ENCODE measurements around the gene GDAP2. TPM values are rescaled to one million over a fixed set of nuclear protein-coding genes. Genes with fewer than 3 reads are reported as not detected.
"Not testable (repeated sequence)": the region's sequence is repeated elsewhere in the genome, so short reads cannot be mapped to it uniquely, and the experiment has no call there.

GDAP2 gene
- total RNA-seq, 2 experiments from 2014 or later: 20.8 to 22.9 TPM

DNA sequence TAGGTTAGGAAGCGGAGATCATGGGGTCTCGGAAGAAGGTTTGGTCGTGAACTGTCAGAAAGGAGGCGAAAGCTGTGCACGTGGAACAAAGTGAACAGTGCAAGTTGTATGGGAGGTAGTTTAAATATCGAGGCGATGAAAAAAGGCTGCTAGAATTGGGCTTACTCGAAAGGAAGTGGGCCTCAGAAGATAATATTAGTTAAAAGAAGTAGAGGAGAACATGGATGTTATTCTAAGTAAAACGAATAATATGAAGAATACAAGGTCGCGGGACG lies 689 bp upstream of the GDAP2 start:
- no peak for DNase-seq
- Mint-ChIP-seq H3K4me1 (peaks cover 57% of the 10 kb centered on the region), H3K27ac (peak overlapping the region; percentile 83), H3K4me3 (peak overlapping the region; percentile 93), H3K36me3 (ENCODE audit: low read depth) (peaks cover 24% of the 10 kb centered on the region), H3K9me3 (no peaks in the 10 kb centered on the region), H3K27me3 (no peaks in the 10 kb centered on the region)
- ChIA-PET POLR2A (interaction anchor here (0.8 to 1.9 kb wide), 4 partner anchors 10 to 1211 kb away, joined by 3 to 5 read pairs (median 4); partner anchors contain the start of genes MAN1A2, TTF2 and WARS2), CTCF (interaction anchor here (2.7 kb wide), 1 partner anchor 395 kb away, joined by 7 read pairs; no protein-coding TSS in a partner anchor)

DNA sequence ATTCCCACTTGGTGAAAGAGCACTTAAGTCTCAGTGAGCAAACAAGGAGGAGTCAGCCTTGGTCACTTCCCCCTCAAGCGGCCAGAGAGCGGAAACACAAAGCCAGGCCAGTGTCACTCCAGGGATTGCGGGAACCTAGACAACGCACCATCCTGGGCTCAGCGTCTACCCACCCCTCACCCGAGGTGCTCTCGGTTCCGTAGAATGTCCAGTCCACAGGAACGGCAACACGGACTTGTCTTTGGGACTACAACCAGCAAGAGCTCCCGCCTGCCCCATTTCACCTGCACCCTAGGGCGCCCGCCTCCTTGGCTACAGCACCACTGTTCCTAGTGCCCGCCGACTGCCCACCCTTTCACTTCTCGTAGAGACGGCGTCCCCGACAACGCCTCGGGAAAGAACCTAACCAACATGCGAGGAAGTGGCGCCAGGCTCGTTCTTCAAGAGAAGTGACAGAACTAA lies 509 bp downstream of the GDAP2 start:
- ChIA-PET POLR2A (interaction anchor here (0.8 to 1.7 kb wide), 13 partner anchors 9 to 869 kb away, joined by 3 to 5 read pairs (median 3); partner anchors contain the start of genes MAN1A2 and TTF2), CTCF (interaction anchor here (0.7 to 2.7 kb wide), 6 partner anchors 9 to 394 kb away, joined by 3 to 15 read pairs (median 4); no protein-coding TSS in a partner anchor)
- DNase-seq: peak; percentile 56
- Mint-ChIP-seq H3K4me3 (peak overlapping the region; percentile 93), H3K4me1 (peaks cover 53% of the 10 kb centered on the region), H3K27ac (peak overlapping the region; percentile 83), H3K36me3 (ENCODE audit: low read depth) (peaks cover 16% of the 10 kb centered on the region), H3K27me3 (no peaks in the 10 kb centered on the region), H3K9me3 (no peaks in the 10 kb centered on the region)

DNA sequence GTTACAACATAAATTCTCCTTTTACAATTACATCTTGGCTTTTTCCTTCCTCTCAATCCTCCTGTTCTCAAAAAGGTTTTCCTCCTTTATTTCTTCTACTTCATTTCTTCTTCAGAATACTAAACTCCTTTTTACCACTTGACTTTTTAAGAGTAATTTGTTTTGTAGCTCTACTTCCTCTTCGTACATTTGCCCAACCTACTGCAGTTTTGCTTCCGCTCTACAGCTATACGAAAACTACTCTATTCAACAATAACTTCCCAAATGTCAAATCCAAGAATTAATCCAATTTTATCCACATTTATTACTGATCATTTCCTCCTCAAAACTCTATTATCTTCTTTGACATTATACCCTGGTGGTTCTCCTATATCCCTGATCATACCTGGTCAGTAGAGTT lies 3.4 kb downstream of the GDAP2 start:
- peaks cover 8% of the 10 kb centered on the region for H3K36me3 Mint-ChIP-seq (ENCODE audit: low read depth)
- H3K9me3 Mint-ChIP-seq: no peaks in the 10 kb centered on the region
- DNase-seq: no peak
- CTCF ChIA-PET: interaction anchor here (1.0 kb wide), 1 partner anchor 417 kb away, joined by 4 read pairs; no protein-coding TSS in a partner anchor
- H3K4me1 Mint-ChIP-seq: peaks cover 30% of the 10 kb centered on the region
- POLR2A ChIA-PET: no interaction called here
- no peak overlapping the region for H3K4me3 Mint-ChIP-seq
- H3K27ac Mint-ChIP-seq: no peak overlapping the region
- H3K27me3 Mint-ChIP-seq: no peaks in the 10 kb centered on the region

DNA sequence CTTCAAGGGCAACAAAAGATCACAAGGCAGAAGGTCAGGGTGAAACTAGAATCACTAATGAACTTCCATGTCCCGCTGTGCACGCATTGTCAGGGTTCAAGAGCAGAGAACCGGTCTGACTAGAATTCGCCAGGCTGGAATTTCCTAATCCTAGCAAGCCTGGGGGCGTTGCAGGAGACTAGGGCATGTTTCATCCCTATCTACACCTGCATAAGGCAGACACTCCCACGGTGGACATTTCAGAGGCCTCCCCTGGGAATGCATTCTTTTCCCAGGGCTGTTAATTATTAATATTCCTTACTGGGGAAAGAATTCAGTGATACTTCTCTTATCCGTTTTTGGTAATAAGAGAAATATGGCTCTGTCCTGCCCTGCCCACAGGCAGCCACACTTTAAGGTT lies 6.7 kb downstream of the GDAP2 start:
- H3K4me1 Mint-ChIP-seq; DNase-seq; CTCF ChIA-PET; H3K27ac Mint-ChIP-seq; H3K4me3 Mint-ChIP-seq; H3K9me3 Mint-ChIP-seq; H3K36me3 Mint-ChIP-seq (ENCODE audit: low read depth); H3K27me3 Mint-ChIP-seq; POLR2A ChIA-PET: not testable (repeated sequence)

DNA sequence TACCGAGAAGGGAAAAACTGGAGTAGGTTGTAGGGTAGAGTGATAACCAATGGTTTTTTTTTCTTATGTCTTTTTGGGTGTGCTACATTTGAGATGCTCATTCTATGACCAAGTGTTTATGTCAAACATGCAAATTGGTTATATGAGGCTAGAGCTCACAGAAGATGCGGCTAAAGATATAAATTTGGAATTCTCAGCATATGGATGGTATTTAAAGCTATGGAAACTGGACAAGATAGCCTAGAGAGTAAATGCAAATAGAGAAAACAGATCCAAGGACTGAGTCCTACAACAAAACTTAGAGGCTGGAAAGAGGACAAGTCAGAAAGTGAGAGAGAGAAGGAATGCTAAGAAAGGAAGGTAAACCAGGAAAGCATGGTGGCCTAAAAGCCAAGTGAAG lies 7.4 kb downstream of the GDAP2 start:
- no peak for DNase-seq
- ChIA-PET POLR2A (no interaction called here), CTCF (no interaction called here)
- Mint-ChIP-seq H3K9me3 (no peaks in the 10 kb centered on the region), H3K4me3 (no peak overlapping the region), H3K4me1 (peaks cover under 1% of the 10 kb centered on the region), H3K36me3 (ENCODE audit: low read depth) (peaks cover 12% of the 10 kb centered on the region), H3K27me3 (no peaks in the 10 kb centered on the region), H3K27ac (no peak overlapping the region)

DNA sequence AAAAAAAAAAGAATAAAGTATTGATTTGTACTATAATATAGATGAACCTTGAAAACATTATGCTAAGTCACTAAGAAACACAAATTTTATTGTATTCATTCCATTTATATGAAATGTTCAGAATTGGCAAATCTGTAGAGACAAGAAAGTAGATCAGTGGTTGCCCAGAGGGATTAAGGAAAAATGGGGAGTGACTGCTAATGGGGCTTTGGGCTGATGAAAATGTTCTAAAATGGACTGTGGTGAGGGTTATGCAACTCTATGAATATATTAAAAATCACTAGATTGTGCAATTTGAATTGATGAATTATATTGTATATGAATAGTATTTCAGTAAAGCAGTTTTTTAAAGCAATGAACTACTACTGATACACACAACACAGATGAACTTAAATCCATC lies 10.0 kb downstream of the GDAP2 start:
- no peaks in the 10 kb centered on the region for H3K9me3 Mint-ChIP-seq
- H3K27me3 Mint-ChIP-seq: no peaks in the 10 kb centered on the region
- H3K4me3 Mint-ChIP-seq: no peak overlapping the region
- no peaks in the 10 kb centered on the region for H3K4me1 Mint-ChIP-seq
- ChIA-PET CTCF (interaction anchor here (1.2 to 1.4 kb wide), 2 partner anchors 9 to 24 kb away, joined by 3 to 5 read pairs; partner anchors contain the start of genes GDAP2 and WDR3), POLR2A (no interaction called here)
- no peak overlapping the region for H3K27ac Mint-ChIP-seq
- DNase-seq: no peak
- peaks cover 32% of the 10 kb centered on the region for H3K36me3 Mint-ChIP-seq (ENCODE audit: low read depth)

DNA sequence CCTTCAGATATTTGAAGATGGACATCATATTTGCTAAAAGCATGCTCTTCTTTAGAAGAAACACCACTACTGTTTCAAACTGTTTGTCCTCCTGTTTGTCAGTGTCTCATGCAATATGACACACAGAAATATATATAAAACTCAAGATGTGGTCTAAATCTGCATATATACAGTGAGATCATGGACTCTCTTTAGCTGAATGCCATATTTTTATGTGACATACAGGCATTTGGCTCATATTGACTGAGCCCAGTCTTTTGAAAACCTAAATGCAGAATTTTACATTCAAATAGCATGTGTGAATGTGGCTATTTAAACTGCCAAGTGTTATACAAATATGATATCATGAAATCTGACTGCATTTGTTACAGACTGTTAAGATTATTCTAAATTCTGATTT lies 18.4 kb downstream of the GDAP2 start:
- Mint-ChIP-seq H3K27me3 (no peaks in the 10 kb centered on the region), H3K36me3 (ENCODE audit: low read depth) (peaks cover 53% of the 10 kb centered on the region), H3K9me3 (no peaks in the 10 kb centered on the region), H3K4me1 (peaks cover 3% of the 10 kb centered on the region), H3K4me3 (no peak overlapping the region), H3K27ac (no peak overlapping the region)
- CTCF ChIA-PET: interaction anchor here (7.6 kb wide), 1 partner anchor 15 kb away, joined by 54 read pairs; no protein-coding TSS in a partner anchor
- POLR2A ChIA-PET: no interaction called here
- DNase-seq: no peak

DNA sequence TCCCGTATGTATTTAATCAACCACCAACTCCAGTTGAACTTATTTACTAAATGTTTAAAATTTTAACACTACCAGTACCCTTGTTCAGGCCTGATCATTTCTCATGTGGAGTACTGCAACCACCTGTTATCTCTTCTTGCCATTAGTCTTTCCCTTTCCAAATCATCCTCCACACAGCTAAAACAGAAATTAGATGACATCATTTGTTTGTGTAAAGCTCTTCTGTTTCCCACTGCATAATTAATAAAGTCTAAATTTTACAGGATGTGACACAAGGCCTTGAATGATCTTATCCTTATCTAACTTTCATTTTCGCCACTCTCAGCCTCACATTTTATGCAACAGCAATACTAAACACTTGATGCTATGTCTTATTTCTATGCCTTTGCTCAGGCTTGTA lies 24.4 kb downstream of the GDAP2 start:
- POLR2A ChIA-PET: no interaction called here
- CTCF ChIA-PET: interaction anchor here (7.6 kb wide), 1 partner anchor 9 kb away, joined by 54 read pairs; no protein-coding TSS in a partner anchor
- Mint-ChIP-seq H3K9me3 (no peaks in the 10 kb centered on the region), H3K4me1 (peaks cover 8% of the 10 kb centered on the region), H3K4me3 (no peak overlapping the region), H3K36me3 (ENCODE audit: low read depth) (peaks cover 39% of the 10 kb centered on the region), H3K27ac (no peak overlapping the region), H3K27me3 (no peaks in the 10 kb centered on the region)
- no peak for DNase-seq

DNA sequence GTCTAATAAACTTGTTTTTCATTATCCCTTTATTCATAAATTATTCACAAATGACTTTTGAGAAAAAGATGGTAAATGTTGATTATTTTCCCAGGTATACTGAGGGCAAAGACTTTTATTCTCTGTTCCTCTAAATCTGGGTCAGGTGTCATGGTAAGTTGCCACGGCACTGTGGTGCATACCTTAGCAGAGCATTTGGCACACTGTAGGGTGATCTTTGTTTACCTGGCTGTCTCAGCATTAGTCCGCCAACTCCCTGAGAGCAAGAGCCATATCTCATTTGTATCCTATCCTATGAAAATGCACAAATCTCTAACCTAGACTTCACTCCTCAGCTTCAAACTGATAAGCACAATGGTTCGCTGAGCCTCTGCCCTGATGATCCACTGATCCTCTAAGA lies 24.9 kb downstream of the GDAP2 start:
- Mint-ChIP-seq H3K27me3 (no peaks in the 10 kb centered on the region), H3K9me3 (no peaks in the 10 kb centered on the region), H3K36me3 (ENCODE audit: low read depth) (peaks cover 39% of the 10 kb centered on the region), H3K27ac (no peak overlapping the region), H3K4me3 (no peak overlapping the region), H3K4me1 (peaks cover 8% of the 10 kb centered on the region)
- POLR2A ChIA-PET: no interaction called here
- CTCF ChIA-PET: interaction anchor here (7.6 kb wide), 1 partner anchor 8 kb away, joined by 54 read pairs; no protein-coding TSS in a partner anchor
- no peak for DNase-seq

DNA sequence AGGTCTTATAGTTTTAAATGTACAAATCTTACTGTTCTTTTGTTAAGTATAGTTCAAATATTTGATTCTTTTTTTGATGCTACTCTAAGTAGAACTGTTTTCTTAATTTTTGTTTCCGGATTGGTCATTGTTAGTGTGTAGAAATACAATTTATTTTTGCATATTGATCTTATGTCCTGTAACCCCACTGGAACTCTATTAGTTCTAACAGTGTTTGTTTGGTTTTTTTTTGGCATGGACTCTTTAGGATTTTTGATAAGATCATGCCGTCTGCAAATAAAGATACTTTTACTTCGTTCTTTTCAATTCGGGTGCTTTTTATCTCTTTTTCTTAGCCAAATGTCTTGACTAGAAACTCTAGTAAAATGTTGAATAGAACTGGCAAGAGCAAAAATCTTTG lies 26.5 kb downstream of the GDAP2 start:
- peaks cover 8% of the 10 kb centered on the region for H3K4me1 Mint-ChIP-seq
- peaks cover 50% of the 10 kb centered on the region for H3K36me3 Mint-ChIP-seq (ENCODE audit: low read depth)
- H3K27me3 Mint-ChIP-seq: no peaks in the 10 kb centered on the region
- no peak overlapping the region for H3K4me3 Mint-ChIP-seq
- CTCF ChIA-PET: no interaction called here
- no peak overlapping the region for H3K27ac Mint-ChIP-seq
- POLR2A ChIA-PET: no interaction called here
- no peaks in the 10 kb centered on the region for H3K9me3 Mint-ChIP-seq
- no peak for DNase-seq

DNA sequence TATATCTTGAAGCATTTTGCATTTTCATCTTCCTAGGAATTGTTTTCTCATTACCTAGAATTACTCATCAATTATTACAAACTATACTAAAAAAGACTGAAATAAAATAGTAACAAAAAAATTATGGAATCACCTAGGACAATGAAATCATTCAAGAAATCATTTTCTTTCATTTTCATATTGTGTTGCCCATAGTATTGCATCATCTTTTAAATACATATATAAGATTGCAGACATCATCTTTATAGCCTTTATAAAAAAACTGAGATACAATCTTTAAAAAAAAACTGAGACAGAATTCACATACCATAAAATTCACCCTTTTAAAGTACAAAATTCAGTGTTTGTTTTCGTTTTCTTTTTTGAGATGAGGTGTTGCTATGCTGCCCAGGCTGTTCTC lies 29.6 kb downstream of the GDAP2 start:
- POLR2A ChIA-PET: no interaction called here
- no peak for DNase-seq
- Mint-ChIP-seq H3K27me3 (no peaks in the 10 kb centered on the region), H3K4me3 (no peak overlapping the region), H3K9me3 (no peaks in the 10 kb centered on the region), H3K27ac (no peak overlapping the region), H3K4me1 (peaks cover 1% of the 10 kb centered on the region), H3K36me3 (ENCODE audit: low read depth) (peaks cover 39% of the 10 kb centered on the region)
- CTCF ChIA-PET: interaction anchor here (2.1 kb wide), 1 partner anchor 387 kb away, joined by 6 read pairs; no protein-coding TSS in a partner anchor

DNA sequence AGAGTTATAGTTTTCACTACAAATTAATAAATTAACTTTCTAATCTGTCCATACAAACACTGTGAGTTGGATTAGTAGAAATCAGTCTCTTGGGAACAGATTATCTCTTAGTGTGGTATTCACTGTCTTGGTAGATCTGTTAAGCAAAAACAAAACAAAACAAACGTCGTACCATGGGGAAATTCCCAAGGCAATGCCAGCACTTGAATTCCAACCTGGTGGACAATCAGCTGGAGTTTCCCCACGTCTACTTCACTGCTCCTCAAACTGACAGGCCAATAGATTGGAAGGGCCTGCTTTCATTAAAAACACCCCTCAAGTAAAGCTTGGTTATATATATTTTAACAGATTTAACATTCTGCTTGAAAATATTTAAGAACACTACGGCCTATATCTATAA lies 31.9 kb downstream of the GDAP2 start:
- no peak overlapping the region for H3K4me3 Mint-ChIP-seq
- POLR2A ChIA-PET: no interaction called here
- H3K27me3 Mint-ChIP-seq: no peaks in the 10 kb centered on the region
- peaks cover 30% of the 10 kb centered on the region for H3K36me3 Mint-ChIP-seq (ENCODE audit: low read depth)
- DNase-seq: no peak
- no peak overlapping the region for H3K27ac Mint-ChIP-seq
- no peaks in the 10 kb centered on the region for H3K9me3 Mint-ChIP-seq
- CTCF ChIA-PET: interaction anchor here (5.3 kb wide), 1 partner anchor 11 kb away, joined by 54 read pairs; no protein-coding TSS in a partner anchor
- no peaks in the 10 kb centered on the region for H3K4me1 Mint-ChIP-seq

DNA sequence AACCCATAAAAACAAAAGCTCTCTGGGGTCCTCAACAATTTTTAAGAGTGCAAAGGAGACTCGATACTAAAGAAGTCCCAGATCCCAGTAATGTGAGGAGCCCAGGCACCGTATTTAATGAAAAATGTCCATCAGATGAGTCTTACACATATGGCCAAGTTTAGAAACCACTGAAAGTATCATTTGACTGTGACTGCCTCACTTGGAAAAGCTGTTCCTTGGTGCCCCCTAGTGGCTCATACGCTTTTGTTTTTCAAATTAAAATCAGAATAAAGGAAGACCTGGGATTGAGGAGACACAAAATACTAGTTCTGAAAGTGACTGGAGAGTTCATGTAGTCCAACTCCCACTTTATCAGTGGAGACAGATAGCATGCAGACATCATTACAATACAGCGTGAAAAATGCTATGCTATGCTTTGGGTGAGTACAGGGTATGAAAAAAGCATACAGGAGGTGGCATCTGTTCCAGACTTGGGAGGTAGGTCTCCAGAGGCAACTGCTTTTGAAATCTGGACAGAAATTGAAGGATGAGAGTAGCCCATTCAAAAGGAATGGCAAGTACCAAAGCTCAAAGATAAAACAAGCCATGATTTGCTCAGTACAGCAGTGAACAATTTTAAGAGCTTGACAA lies 33.8 kb downstream of the GDAP2 start:
- Mint-ChIP-seq H3K27me3 (no peaks in the 10 kb centered on the region), H3K36me3 (ENCODE audit: low read depth) (peaks cover 18% of the 10 kb centered on the region), H3K4me3 (no peak overlapping the region), H3K27ac (no peak overlapping the region), H3K4me1 (no peaks in the 10 kb centered on the region), H3K9me3 (no peaks in the 10 kb centered on the region)
- DNase-seq: peak; percentile 65
- ChIA-PET CTCF (interaction anchor here (0.7 to 5.3 kb wide), 19 partner anchors 9 to 529 kb away, joined by 3 to 54 read pairs (median 5); partner anchors contain the start of genes GDAP2, MAN1A2 and WDR3), POLR2A (interaction anchor here (0.9 kb wide), 1 partner anchor 33 kb away, joined by 3 read pairs; the partner anchor contains the start of genes GDAP2 and WDR3)

DNA sequence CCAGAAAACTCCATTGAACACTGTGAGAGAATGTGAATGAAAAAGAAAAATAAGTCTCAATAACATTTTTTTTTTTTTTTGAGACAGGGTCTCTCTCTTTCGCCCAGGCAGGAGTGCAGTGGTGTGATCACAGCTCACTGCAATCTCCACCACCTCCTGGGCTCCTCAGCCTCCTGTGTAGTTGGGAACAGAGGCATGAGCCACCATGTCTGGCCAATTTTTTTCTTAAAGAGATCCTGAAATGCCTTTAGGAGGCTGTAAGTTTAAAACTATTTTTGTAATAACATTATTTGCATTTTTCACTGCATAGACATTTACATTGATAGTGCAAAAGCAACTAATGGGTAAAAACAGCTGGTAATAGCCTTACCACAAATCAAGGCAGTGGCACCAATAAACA lies 35.3 kb downstream of the GDAP2 start:
- Mint-ChIP-seq H3K27ac (no peak overlapping the region), H3K9me3 (no peaks in the 10 kb centered on the region), H3K4me1 (no peaks in the 10 kb centered on the region), H3K36me3 (ENCODE audit: low read depth) (peaks cover 14% of the 10 kb centered on the region), H3K27me3 (no peaks in the 10 kb centered on the region), H3K4me3 (no peak overlapping the region)
- CTCF ChIA-PET: interaction anchor here (0.7 to 5.3 kb wide), 9 partner anchors 10 to 384 kb away, joined by 3 to 54 read pairs (median 15); partner anchors contain the start of genes GDAP2 and WDR3
- DNase-seq: no peak
- POLR2A ChIA-PET: no interaction called here

Data from activated CD4-positive, alpha-beta memory T cell treated with anti-CD3 and anti-CD28 coated beads, Interleukin-2, amount 10 ng/mL, durations not matched to agents 7 days and 5 days (primary cell).